ENCODE data around the gene CSK. TPM values are rescaled to one million over a fixed set of nuclear protein-coding genes. Genes with fewer than 3 reads are reported as not detected.

CSK gene
- total and polyA plus RNA-seq, 2 of the 8 experiments (the other 6 are each of a cell fraction or from before 2014, with no cell fraction given), result 13.7 to 50.2 TPM

DNA sequence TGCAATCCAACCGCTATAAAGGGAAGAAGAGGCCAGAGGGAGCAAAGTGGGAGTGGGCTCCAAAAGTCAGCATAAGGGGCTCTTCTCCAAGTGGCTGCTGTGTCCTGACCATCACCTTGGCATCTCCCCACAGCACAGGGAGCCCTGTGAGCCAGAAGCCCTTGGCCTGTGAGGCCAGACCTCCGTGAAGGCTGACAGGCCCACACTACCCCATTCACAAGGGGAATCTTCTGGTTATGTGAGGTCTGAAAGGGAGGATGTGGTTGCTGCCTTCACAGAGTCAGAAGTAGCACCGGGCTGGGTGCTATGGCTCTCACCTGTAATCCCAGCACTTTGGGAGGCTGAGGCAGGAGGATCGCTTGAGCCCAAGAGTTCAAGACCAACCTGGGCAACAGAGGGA is 63.7 kb downstream of the CSK start:
- Histone ChIP-seq H3K4me1 (replicated peaks in 1 of 4; ENCODE audit: control insufficient read depth in 3 of 4, insufficient read depth in 4 of 4, low read length in 3 of 4) (peaks cover 0 to 13% (median 8%) of the 10 kb centered on the region in 4 experiments; a peak in 6 of 7 replicates), H2BK120ac (replicated peaks; ENCODE audit: low read depth, low read length) (no peak overlapping the region), H2BK5ac (ENCODE audit: low read depth, low read length) (no peak overlapping the region), H4K5ac (ENCODE audit: insufficient read length, low read depth, low read length) (no peak overlapping the region), H3K18ac (ENCODE audit: extremely low read depth, low read length) (no peak overlapping the region), H3K9ac (replicated peaks in 1 of 4; ENCODE audit: extremely low read depth in 1 of 4, low read depth in 3 of 4, low read length in 3 of 4) (no peak overlapping the region), H3K79me1 (ENCODE audit: low read depth, low read length) (0 out of 2 replicates have a peak, but pooled peaks cover 2% of the 10 kb centered on the region), H3K23me2 (ENCODE audit: low read depth, low read length) (peaks cover 7% of the 10 kb centered on the region; the same call in 1 of the 2 replicates), H3K36me3 (ENCODE audit: control insufficient read depth in 2 of 4, insufficient read depth in 4 of 4, low read length in 3 of 4) (peaks cover 3 to 18% (median 9%) of the 10 kb centered on the region in 4 experiments; a peak in 7 of 8 replicates), H3K4me3 (ENCODE audit: extremely low read depth in 1 of 4, insufficient read depth in 2 of 4, low read depth in 3 of 4, low read length in 4 of 4) (no peak overlapping the region), H3K14ac (ENCODE audit: insufficient read length) (no peak overlapping the region), H2AK5ac (ENCODE audit: low read depth, low read length) (no peak overlapping the region), H2BK15ac (ENCODE audit: low read length) (no peak overlapping the region), H2BK12ac (ENCODE audit: low read depth, low read length) (no peak overlapping the region), H3K56ac (replicated peaks; ENCODE audit: insufficient read length, low read depth, low read length) (no peak overlapping the region), H3K27me3 (replicated peaks in 1 of 4; ENCODE audit: control insufficient read depth in 3 of 4, extremely low read depth in 1 of 4, insufficient read depth in 3 of 4, low read length in 3 of 4) (no peaks in the 10 kb centered on the region), H3K23ac (ENCODE audit: insufficient read length) (no peak overlapping the region), H4K8ac (ENCODE audit: extremely low read depth, insufficient read depth, low read length) (no peak overlapping the region), H3K79me2 (ENCODE audit: control insufficient read depth in 1 of 2, insufficient read depth in 2 of 2, low read length in 2 of 2) (no peaks in the 10 kb centered on the region), H3K4me2 (ENCODE audit: insufficient read depth in 1 of 2, low read depth in 2 of 2, low read length in 2 of 2) (no peak overlapping the region), H3K27ac (ENCODE audit: low read depth, low read length) (no peak overlapping the region), H2AFZ (ENCODE audit: low read length) (no peak overlapping the region), H2BK20ac (ENCODE audit: low read length) (no peak overlapping the region), H3K4ac (replicated peaks; ENCODE audit: insufficient read length, low read depth, low read length) (no peak overlapping the region), H4K91ac (replicated peaks; ENCODE audit: insufficient read length, low read length) (no peak overlapping the region), H3K9me3 (ENCODE audit: insufficient read depth in 2 of 2, low read depth in 1 of 2, low read length in 1 of 2) (no peaks in the 10 kb centered on the region), H4K20me1 (replicated peaks in 1 of 2; ENCODE audit: control insufficient read depth in 1 of 2, insufficient read depth in 2 of 2, low read length in 2 of 2) (peaks cover 0 to 4% of the 10 kb centered on the region in 2 experiments)
- no peak for FAIRE-seq
- DNase-seq (ENCODE audit: low read depth in 1 of 2, low spot score in 2 of 2), result no peak
- 94% methylated on average over 4 of the region's 4 CpGs; no CpG with 5 or more reads in 1 of the 2 experiments for WGBS, 2 experiments (ENCODE audit: extremely low coverage in 1 of 2, insufficient coverage in 1 of 2, insufficient read length in 1 of 2, insufficient replicate concordance in 2 of 2, low coverage in 1 of 2, low lambda C conversion rate in 2 of 2, missing lambda C conversion rate in 1 of 2)
- TF ChIP-seq RBBP5 (IDR thresholded peaks at IDR 0.05; ENCODE audit: borderline replicate concordance, low read depth, low read length) (no peak), RXRA (IDR thresholded peaks at IDR 0.05; ENCODE audit: insufficient read depth, low read depth, low read length) (no peak), KDM4A (IDR thresholded peaks at IDR 0.05; ENCODE audit: low read depth, low read length, severe bottlenecking) (no peak), KDM1A (IDR thresholded peaks at IDR 0.05; ENCODE audit: borderline replicate concordance, low read length) (no peak), GTF2F1 (IDR thresholded peaks at IDR 0.05; ENCODE audit: borderline replicate concordance, low read depth, low read length) (no peak), HDAC6 (IDR thresholded peaks at IDR 0.05; ENCODE audit: low read depth, low read length) (no peak)
- TF ChIP-seq, protein P1, sequence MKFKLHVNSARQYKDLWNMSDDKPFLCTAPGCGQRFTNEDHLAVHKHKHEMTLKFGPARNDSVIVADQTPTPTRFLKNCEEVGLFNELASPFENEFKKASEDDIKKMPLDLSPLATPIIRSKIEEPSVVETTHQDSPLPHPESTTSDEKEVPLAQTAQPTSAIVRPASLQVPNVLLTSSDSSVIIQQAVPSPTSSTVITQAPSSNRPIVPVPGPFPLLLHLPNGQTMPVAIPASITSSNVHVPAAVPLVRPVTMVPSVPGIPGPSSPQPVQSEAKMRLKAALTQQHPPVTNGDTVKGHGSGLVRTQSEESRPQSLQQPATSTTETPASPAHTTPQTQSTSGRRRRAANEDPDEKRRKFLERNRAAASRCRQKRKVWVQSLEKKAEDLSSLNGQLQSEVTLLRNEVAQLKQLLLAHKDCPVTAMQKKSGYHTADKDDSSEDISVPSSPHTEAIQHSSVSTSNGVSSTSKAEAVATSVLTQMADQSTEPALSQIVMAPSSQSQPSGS (IDR thresholded peaks at IDR 0.05; ENCODE audit: low read length), result no peak
- POLR2A ChIA-PET (ENCODE audit: partially characterized antibody), result interaction anchor here (1.0 to 1.3 kb wide), 4 partner anchors 9 to 62 kb away, joined by 3 to 6 read pairs (median 3); no protein-coding TSS in a partner anchor
- CTCF ChIA-PET (ENCODE audit: partially characterized antibody), result interaction anchor here (1.0 to 1.6 kb wide), 3 partner anchors 13 to 56 kb away, joined by 3 to 11 read pairs (median 7); no protein-coding TSS in a partner anchor
